BLaER1 (cell line): Measurements from ENCODE around the gene CIT.
A peak's percentile ranks its signal among the peaks of the same experiment; 100 is the strongest.

ENCODE experiments used
- H3K27ac ChIP-seq: shearing (Covaris generic); formaldehyde crosslinking; 2 replicates; pipeline ENCODE4 v1.8.1; 2022
- H3K27me3 ChIP-seq: shearing (Covaris generic); formaldehyde crosslinking; 2 replicates; pipeline ENCODE4 v1.8.1; 2022
- H3K36me3 ChIP-seq: shearing (Covaris generic); formaldehyde crosslinking; 2 replicates; pipeline ENCODE4 v1.8.1; 2022
- H3K4me1 ChIP-seq: shearing (Covaris generic); formaldehyde crosslinking; 2 replicates; pipeline ENCODE4 v1.8.1; 2022
- H3K4me2 ChIP-seq: shearing (Covaris generic); formaldehyde crosslinking; 2 replicates; pipeline ENCODE4 v1.8.1; 2022
- H3K4me3 ChIP-seq: shearing (Covaris generic); formaldehyde crosslinking; 2 replicates; pipeline ENCODE4 v1.8.1; 2022
- H3K9ac ChIP-seq: shearing (Covaris generic); formaldehyde crosslinking; 2 replicates; pipeline ENCODE4 v1.8.1; 2022
- H3K9me3 ChIP-seq: shearing (Covaris generic); formaldehyde crosslinking; 2 replicates; pipeline ENCODE4 v1.8.1; 2022
- H4K20me1 ChIP-seq: shearing (Covaris generic); formaldehyde crosslinking; 2 replicates; pipeline ENCODE4 v1.8.1; 2022
- Cebpa-rat ChIP-seq: shearing (Covaris generic); IDR thresholded peaks from 2 replicates; pipeline ENCODE4 v1.8.1; 2022

The CIT gene

DNA sequence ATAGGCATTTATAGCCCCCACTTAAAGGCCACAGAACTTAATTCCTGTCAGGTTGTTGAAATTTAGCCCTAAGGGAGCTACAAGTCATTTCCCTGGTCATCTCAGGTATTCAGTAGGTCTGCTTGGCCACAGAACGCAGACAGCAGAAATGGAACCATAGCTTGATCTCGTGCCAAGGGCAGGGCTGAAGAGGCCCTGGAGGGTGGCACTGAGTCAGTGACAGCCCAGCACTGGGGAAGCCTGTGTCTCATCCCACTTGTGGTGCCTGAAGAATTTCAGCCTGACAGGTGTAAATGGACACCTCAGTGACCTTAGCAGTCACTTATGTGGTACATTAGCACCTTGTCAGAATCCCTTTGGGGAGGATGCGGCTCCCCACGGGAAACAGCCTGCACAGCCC is 202.6 kb downstream of the CIT start:
- H3K4me3 ChIP-seq = no peak overlapping the region
- no peak for TF ChIP-seq Cebpa-rat
- H3K4me1 ChIP-seq = peaks cover 26% of the 10 kb centered on the region
- H3K27ac ChIP-seq = no peak overlapping the region
- peaks cover 74% of the 10 kb centered on the region for H4K20me1 ChIP-seq
- H3K27me3 ChIP-seq = no peaks in the 10 kb centered on the region
- peaks cover 100% of the 10 kb centered on the region for H3K36me3 ChIP-seq
- H3K4me2 ChIP-seq = no peak overlapping the region
- no peak overlapping the region for H3K9ac ChIP-seq
- no peaks in the 10 kb centered on the region for H3K9me3 ChIP-seq

DNA sequence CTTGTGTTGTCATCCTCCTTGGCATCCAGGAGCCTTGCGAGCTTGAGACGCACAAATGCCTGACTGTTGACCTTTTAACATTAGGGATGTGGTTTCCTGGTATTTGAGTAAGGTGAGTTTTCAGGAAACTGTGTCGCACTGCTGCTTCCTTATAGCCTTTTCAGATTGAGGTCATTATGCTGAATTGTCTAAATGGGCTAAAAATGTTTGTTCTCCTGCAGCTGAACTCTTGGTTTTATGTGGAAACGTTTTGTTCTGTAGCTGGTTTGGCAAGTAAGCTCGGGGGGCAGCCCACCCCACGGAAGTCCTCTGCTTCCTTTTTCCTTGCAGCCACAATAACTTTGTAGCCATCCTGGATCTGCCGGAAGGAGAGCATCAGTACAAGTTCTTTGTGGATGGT is 203.5 kb downstream of the CIT start:
- Histone ChIP-seq H3K4me1 (peaks cover 34% of the 10 kb centered on the region), H3K27ac (no peak overlapping the region), H3K27me3 (no peaks in the 10 kb centered on the region), H3K9me3 (no peaks in the 10 kb centered on the region), H3K9ac (no peak overlapping the region), H3K4me3 (no peak overlapping the region), H4K20me1 (peaks cover 70% of the 10 kb centered on the region), H3K36me3 (peaks cover 93% of the 10 kb centered on the region), H3K4me2 (peak overlapping the region; percentile 15)
- no peak for TF ChIP-seq Cebpa-rat

- TF ChIP-seq Cebpa-rat = no peak
- H3K4me3 ChIP-seq = no peak overlapping the region
- no peak overlapping the region for H3K4me2 ChIP-seq
- H4K20me1 ChIP-seq = peaks cover 67% of the 10 kb centered on the region
- peaks cover 37% of the 10 kb centered on the region for H3K4me1 ChIP-seq
- no peaks in the 10 kb centered on the region for H3K9me3 ChIP-seq
- no peak overlapping the region for H3K9ac ChIP-seq
- H3K36me3 ChIP-seq = peaks cover 78% of the 10 kb centered on the region
- no peaks in the 10 kb centered on the region for H3K27me3 ChIP-seq
- H3K27ac ChIP-seq = no peak overlapping the region
Measured at GRCh38 chr12:119672194-119672593, 204.9 kb downstream of the CIT start.

DNA sequence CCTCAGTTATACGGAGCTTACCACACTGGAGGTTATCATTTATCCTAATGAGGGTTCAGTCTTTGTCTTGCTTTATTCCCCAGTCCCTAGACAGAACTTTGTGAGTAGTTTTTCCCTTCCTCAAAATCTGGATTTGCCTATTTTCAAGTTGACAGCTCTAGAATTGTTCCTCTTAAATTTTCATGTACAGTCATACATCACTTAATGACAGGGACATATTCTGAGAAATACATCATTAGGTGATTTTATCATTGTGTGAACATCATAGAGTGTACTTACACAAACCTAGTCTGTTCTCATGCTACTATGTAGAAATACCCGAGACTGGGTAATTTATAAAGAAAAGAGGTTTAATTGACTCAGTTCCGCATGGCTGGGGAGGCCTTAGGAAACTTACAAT is 206.1 kb downstream of the CIT start:
- Histone ChIP-seq H3K9ac (no peak overlapping the region), H3K27ac (no peak overlapping the region), H3K4me2 (no peak overlapping the region; the same call in 1 of the 2 replicates), H4K20me1 (peaks cover 59% of the 10 kb centered on the region), H3K36me3 (peaks cover 67% of the 10 kb centered on the region), H3K4me3 (no peak overlapping the region), H3K4me1 (peaks cover 47% of the 10 kb centered on the region), H3K9me3 (no peaks in the 10 kb centered on the region), H3K27me3 (no peaks in the 10 kb centered on the region)
- no peak for TF ChIP-seq Cebpa-rat

DNA sequence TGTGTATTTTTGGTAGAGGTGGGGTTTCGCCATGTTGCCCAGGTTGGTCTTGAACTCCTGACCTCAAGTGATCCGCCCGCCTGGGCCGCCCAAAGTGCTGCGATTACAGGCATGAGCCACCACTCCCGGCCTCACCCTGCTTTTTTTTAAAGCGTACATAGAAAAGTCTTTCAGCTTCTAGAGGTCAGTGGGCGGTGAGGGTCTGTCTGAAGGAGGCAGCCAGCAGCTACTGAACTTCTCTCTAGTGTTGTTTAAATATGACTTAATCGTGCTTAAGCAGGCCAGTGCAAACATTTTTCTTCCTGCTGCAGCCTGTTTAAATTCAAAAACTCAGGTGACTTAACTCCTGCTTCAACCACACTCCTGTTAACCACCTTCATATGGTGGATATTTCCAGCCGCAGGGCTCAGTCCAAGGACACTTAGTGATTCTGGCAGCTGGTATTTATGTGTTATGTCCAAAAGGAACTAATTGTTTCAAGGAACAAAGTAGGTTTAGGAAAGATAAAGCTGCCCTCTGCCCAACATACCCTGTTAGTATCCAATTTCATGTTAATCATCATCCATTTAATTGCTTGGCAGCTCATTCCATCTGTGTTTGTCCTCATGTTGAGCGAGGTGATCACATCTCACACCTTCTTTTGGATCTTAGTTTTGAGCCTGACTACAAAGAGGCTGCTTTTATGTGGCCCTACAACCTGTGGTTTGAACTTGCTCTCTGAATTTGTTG is 207.2 kb downstream of the CIT start:
- peaks cover 48% of the 10 kb centered on the region; the same call in 1 of the 2 replicates for H4K20me1 ChIP-seq
- no peaks in the 10 kb centered on the region for H3K27me3 ChIP-seq
- H3K4me2 ChIP-seq = peak overlapping the region; percentile 50
- H3K9me3 ChIP-seq = no peaks in the 10 kb centered on the region
- peak overlapping the region; percentile 54; the same call in 1 of the 2 replicates for H3K9ac ChIP-seq
- peaks cover 59% of the 10 kb centered on the region for H3K4me1 ChIP-seq
- H3K27ac ChIP-seq = no peak overlapping the region
- H3K36me3 ChIP-seq = peaks cover 55% of the 10 kb centered on the region
- no peak overlapping the region for H3K4me3 ChIP-seq
- TF ChIP-seq Cebpa-rat = no peak

DNA sequence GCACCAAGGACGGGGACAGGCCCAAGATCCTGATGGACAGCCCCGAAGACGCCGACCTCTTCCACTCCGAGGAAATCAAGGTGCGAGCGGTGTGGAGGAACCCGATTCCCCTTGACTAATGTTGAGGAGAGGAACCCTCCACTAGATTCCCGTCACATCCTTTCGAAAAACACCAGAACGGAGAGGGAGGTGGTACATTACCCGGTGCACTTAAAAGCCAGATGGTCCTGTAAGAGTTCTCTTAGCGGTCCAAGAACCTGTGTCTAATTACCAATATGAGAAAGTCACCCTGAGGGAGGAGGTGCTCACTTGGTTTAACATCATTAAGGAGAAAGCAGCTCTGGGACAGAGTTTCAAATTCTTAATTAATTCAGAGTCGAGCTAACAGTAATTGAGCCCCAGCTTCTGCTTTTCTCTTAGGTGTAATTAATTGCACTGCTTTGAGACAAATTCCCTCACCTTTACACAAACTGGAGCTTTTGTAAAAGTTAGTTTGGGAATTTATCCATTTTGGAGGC is 208.7 kb downstream of the CIT start:
- TF ChIP-seq Cebpa-rat = no peak
- Histone ChIP-seq H3K27ac (peak overlapping the region; percentile 98), H3K4me1 (peaks cover 53% of the 10 kb centered on the region), H3K36me3 (peaks cover 40% of the 10 kb centered on the region), H3K4me2 (peak overlapping the region; percentile 91), H3K4me3 (peak overlapping the region; percentile 96), H3K27me3 (no peaks in the 10 kb centered on the region), H3K9ac (peak overlapping the region; percentile 97), H3K9me3 (no peaks in the 10 kb centered on the region), H4K20me1 (peaks cover 36% of the 10 kb centered on the region; the same call in 1 of the 2 replicates)

- H3K27ac ChIP-seq = peak within 1 kb of the TSS; percentile 98
- peak within 1 kb of the TSS; percentile 96 for H3K4me3 ChIP-seq
- H3K27me3 ChIP-seq = no peaks in the 10 kb centered on the region
- peaks cover 29% of the 10 kb centered on the region; the same call in 1 of the 2 replicates for H4K20me1 ChIP-seq
- peaks cover 47% of the 10 kb centered on the region for H3K4me1 ChIP-seq
- TF ChIP-seq Cebpa-rat = 0 out of 2 replicates have a peak, but pooled peaks have one; percentile 19
- H3K9ac ChIP-seq = peak within 1 kb of the TSS; percentile 97
- H3K4me2 ChIP-seq = peak within 1 kb of the TSS; percentile 91
- H3K36me3 ChIP-seq = peaks cover 34% of the 10 kb centered on the region
- H3K9me3 ChIP-seq = no peaks in the 10 kb centered on the region
Measured at GRCh38 chr12:119667577-119668323, 209.4 kb downstream of the CIT start, which contains the start of gene PRKAB1. TSS of gene PRKAB1 (plus strand) at chr12:119668133. CDS start at chr12:119668245, 112 bp downstream.

GRCh38 chr12:119666900-119667576 is 210.1 kb downstream of the CIT start:
- Histone ChIP-seq H3K27ac (peak overlapping the region; percentile 44), H3K4me3 (peak overlapping the region; percentile 96), H4K20me1 (peaks cover 25% of the 10 kb centered on the region; the same call in 1 of the 2 replicates), H3K4me1 (peaks cover 45% of the 10 kb centered on the region), H3K27me3 (no peaks in the 10 kb centered on the region), H3K9ac (peak overlapping the region; percentile 97), H3K36me3 (peaks cover 27% of the 10 kb centered on the region), H3K9me3 (no peaks in the 10 kb centered on the region), H3K4me2 (peak overlapping the region; percentile 91)
- no peak for TF ChIP-seq Cebpa-rat

- Histone ChIP-seq H3K9me3 (no peaks in the 10 kb centered on the region), H3K4me2 (peak overlapping the region; percentile 91), H3K4me1 (peaks cover 45% of the 10 kb centered on the region), H3K27me3 (no peaks in the 10 kb centered on the region), H3K4me3 (peak overlapping the region; percentile 96), H4K20me1 (peaks cover 18% of the 10 kb centered on the region; the same call in 1 of the 2 replicates), H3K36me3 (peaks cover 19% of the 10 kb centered on the region), H3K9ac (peak overlapping the region; percentile 97), H3K27ac (peak overlapping the region; percentile 44)
- no peak for TF ChIP-seq Cebpa-rat
Measured at GRCh38 chr12:119666226-119666795, 210.8 kb downstream of the CIT start.
